Measurements from ENCODE around the gene SUPT7L. TPM values are rescaled to one million over a fixed set of nuclear protein-coding genes. Genes with fewer than 3 reads are reported as not detected.
"Not testable (repeated sequence)": the region's sequence is repeated elsewhere in the genome, so short reads cannot be mapped to it uniquely, and the experiment has no call there.

The SUPT7L gene
- total RNA-seq, 2 experiments from 2014 or later: 27.8 to 29.7 TPM

GRCh38 chr2:27682334-27682771, 18.9 kb upstream of the SUPT7L start:
- H3K4me3 Mint-ChIP-seq; H3K9me3 Mint-ChIP-seq; H3K27me3 Mint-ChIP-seq (ENCODE audit: low read depth): not testable (repeated sequence)
- Mint-ChIP-seq H3K27ac (peak overlapping the region; percentile 87), H3K4me1 (ENCODE audit: low read depth) (peaks cover 25% of the 10 kb centered on the region), H3K36me3 (ENCODE audit: low read depth) (peaks cover 19% of the 10 kb centered on the region)
- intact Hi-C loops (cut with micrococcal nuclease): loop anchor here (1.0 to 5.0 kb wide), 5 partner anchors 19 to 430 kb away; partner anchors contain the start of genes CCDC121, EIF2B4, GPN1 and SLC4A1AP
- peak; percentile 46 for DNase-seq
- CTCF ChIA-PET: interaction anchor here (0.5 to 4.7 kb wide), 31 partner anchors 9 to 834 kb away, joined by 3 to 30 read pairs (median 6); partner anchors contain the start of genes CCDC121, GPN1, NRBP1 and PPM1G

DNA sequence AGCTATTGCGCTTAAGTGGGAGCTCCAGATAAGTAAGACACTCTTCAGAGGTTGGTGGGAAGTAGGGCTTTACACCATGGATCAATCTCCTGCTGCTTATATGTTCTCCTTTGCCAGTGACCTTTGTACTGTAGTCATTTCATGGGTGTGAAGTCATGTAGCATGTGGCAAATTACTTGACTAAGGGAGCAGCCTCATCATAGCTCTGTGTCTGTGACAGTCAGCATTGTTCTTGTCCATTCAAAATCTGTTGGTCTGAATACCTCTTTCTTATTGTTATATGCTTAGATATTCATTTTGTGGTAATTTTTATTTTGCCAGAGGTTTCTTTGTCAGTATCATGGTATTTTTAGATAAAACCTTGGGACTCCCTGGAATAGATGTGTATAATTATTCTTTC, 18.4 kb upstream of the SUPT7L start:
- DNase-seq: no peak
- CTCF ChIA-PET: interaction anchor here (0.6 to 4.7 kb wide), 12 partner anchors 14 to 406 kb away, joined by 3 to 30 read pairs (median 11); partner anchors contain the start of genes CCDC121, GPN1, NRBP1 and SLC4A1AP
- Mint-ChIP-seq H3K9me3 (no peaks in the 10 kb centered on the region), H3K36me3 (ENCODE audit: low read depth) (peaks cover 19% of the 10 kb centered on the region), H3K27me3 (ENCODE audit: low read depth) (no peaks in the 10 kb centered on the region), H3K4me3 (no peak overlapping the region), H3K4me1 (ENCODE audit: low read depth) (peaks cover 25% of the 10 kb centered on the region), H3K27ac (peak overlapping the region; percentile 87)
- intact Hi-C loops (cut with micrococcal nuclease): loop anchor here (1.0 to 5.0 kb wide), 5 partner anchors 19 to 430 kb away; partner anchors contain the start of genes CCDC121, EIF2B4, GPN1 and SLC4A1AP

- no peak for DNase-seq
- Mint-ChIP-seq H3K36me3 (ENCODE audit: low read depth) (peaks cover 22% of the 10 kb centered on the region), H3K4me1 (ENCODE audit: low read depth) (peaks cover 25% of the 10 kb centered on the region), H3K27me3 (ENCODE audit: low read depth) (no peaks in the 10 kb centered on the region), H3K9me3 (no peaks in the 10 kb centered on the region), H3K4me3 (no peak overlapping the region), H3K27ac (no peak overlapping the region)
- intact Hi-C loops (cut with micrococcal nuclease): loop anchor here (5.0 kb wide), 3 partner anchors 98 to 428 kb away; partner anchors contain the start of genes EIF2B4, SNX17 and ZNF512
- CTCF ChIA-PET: interaction anchor here (0.6 to 4.7 kb wide), 3 partner anchors 24 to 401 kb away, joined by 4 to 30 read pairs (median 29); partner anchors contain the start of gene NRBP1
Observed at GRCh38 chr2:27680571-27680970, 17.2 kb upstream of the SUPT7L start.

- intact Hi-C loops (cut with micrococcal nuclease): no loop called here
- DNase-seq: no peak
- Mint-ChIP-seq H3K36me3 (ENCODE audit: low read depth) (peaks cover 27% of the 10 kb centered on the region), H3K9me3 (no peaks in the 10 kb centered on the region), H3K27me3 (ENCODE audit: low read depth) (no peaks in the 10 kb centered on the region), H3K27ac (no peak overlapping the region), H3K4me1 (ENCODE audit: low read depth) (peaks cover 8% of the 10 kb centered on the region), H3K4me3 (no peak overlapping the region)
- CTCF ChIA-PET: interaction anchor here (3.4 kb wide), 1 partner anchor 10 kb away, joined by 18 read pairs; no protein-coding TSS in a partner anchor
Observed at GRCh38 chr2:27672723-27673486, 9.5 kb upstream of the SUPT7L start.

DNA sequence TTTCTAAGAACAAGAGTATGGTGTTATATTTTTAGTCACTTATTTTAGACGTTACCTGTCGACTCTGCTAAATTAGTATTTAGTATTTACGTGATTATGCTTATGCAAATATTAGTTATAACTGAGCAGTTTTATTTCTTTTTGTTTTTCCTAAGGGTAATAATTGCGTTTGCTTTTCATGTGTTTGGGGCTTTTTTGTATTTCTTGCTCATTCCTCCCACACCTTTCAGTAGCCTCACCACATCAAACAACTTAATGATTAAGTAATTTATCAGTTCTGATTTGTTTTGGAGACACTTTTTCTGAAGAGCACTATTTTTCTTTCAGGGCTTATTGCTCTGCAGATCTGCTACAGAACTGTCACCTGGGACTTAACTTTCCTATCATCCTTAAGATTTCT, 7.8 kb upstream of the SUPT7L start:
- H3K9me3 Mint-ChIP-seq: no peaks in the 10 kb centered on the region
- intact Hi-C loops (cut with micrococcal nuclease): no loop called here
- H3K27me3 Mint-ChIP-seq (ENCODE audit: low read depth): no peaks in the 10 kb centered on the region
- no peak overlapping the region for H3K4me3 Mint-ChIP-seq
- no peak overlapping the region for H3K27ac Mint-ChIP-seq
- CTCF ChIA-PET: interaction anchor here (3.4 kb wide), 1 partner anchor 12 kb away, joined by 18 read pairs; no protein-coding TSS in a partner anchor
- peaks cover 27% of the 10 kb centered on the region for H3K36me3 Mint-ChIP-seq (ENCODE audit: low read depth)
- H3K4me1 Mint-ChIP-seq (ENCODE audit: low read depth): peaks cover 16% of the 10 kb centered on the region
- no peak for DNase-seq

DNA sequence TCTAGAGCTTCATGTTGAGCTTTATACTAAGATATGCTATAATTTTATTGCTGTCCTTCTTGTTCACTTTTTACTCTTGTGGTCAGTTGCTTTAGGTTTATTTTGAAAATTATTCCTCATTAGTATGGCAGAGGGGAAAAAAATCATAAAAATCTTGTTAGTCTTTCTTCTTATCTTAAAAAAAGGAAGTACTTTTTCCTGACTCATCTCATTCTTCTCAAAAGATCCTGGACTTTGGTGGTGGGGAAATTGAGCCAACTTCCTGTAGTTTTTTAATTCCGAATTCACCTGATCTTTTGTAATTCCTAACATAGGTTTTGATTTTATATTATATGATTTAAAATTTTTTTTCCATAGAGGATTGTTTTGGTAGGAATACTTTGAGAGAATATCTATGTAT, 4.0 kb upstream of the SUPT7L start:
- Mint-ChIP-seq H3K27me3 (ENCODE audit: low read depth) (no peaks in the 10 kb centered on the region), H3K9me3 (no peaks in the 10 kb centered on the region), H3K36me3 (ENCODE audit: low read depth) (peaks cover 18% of the 10 kb centered on the region), H3K4me3 (no peak overlapping the region), H3K27ac (no peak overlapping the region), H3K4me1 (ENCODE audit: low read depth) (peaks cover 37% of the 10 kb centered on the region)
- CTCF ChIA-PET: interaction anchor here (2.4 kb wide), 1 partner anchor 16 kb away, joined by 11 read pairs; no protein-coding TSS in a partner anchor
- no peak for DNase-seq
- intact Hi-C loops (cut with micrococcal nuclease): no loop called here

DNA sequence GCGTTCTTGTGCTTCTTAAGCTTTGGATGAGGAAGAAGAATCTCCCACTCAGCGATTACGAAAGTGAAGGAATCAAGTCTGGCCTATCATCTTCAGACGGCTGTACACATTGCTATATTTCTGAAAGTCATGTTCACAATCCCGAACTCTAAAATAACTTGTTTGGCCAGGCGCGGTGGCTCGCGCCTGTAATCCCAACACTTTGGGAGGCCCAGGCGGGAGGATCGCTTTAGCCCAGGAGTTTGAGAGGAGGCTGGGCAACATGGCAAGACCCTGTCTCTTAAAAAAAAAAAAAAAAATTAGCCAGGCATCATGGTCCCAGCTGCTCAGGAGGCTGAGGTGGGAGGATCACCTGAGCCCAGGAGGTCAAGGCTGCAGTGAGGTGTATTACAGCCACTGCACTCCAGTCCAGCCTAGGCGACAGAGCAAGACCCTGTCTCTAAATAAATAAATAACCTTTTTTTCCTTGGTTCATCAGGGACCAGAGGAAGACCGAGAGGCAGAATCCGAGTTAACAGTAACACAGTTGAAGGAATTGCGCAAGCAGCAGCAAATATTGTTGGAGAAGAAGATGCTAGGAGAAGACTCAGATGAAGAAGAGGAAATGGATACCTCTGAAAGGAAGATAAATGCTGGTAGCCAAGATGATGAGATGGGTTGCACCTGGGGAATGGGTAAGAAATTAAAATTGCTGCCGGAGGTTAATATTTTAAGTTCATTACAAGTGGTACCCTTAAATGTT, 1.4 kb upstream of the SUPT7L start:
- peak overlapping the region; percentile 98 for H3K4me3 Mint-ChIP-seq
- peaks cover 20% of the 10 kb centered on the region for H3K36me3 Mint-ChIP-seq (ENCODE audit: low read depth)
- H3K9me3 Mint-ChIP-seq: no peaks in the 10 kb centered on the region
- H3K4me1 Mint-ChIP-seq (ENCODE audit: low read depth): peaks cover 40% of the 10 kb centered on the region
- H3K27ac Mint-ChIP-seq: peak overlapping the region; percentile 52
- CTCF ChIA-PET: interaction anchor here (1.8 to 2.0 kb wide), 2 partner anchors 18 to 19 kb away, joined by 11 to 12 read pairs; no protein-coding TSS in a partner anchor
- no peaks in the 10 kb centered on the region for H3K27me3 Mint-ChIP-seq (ENCODE audit: low read depth)
- intact Hi-C loops (cut with micrococcal nuclease): no loop called here
- DNase-seq: no peak

DNA sequence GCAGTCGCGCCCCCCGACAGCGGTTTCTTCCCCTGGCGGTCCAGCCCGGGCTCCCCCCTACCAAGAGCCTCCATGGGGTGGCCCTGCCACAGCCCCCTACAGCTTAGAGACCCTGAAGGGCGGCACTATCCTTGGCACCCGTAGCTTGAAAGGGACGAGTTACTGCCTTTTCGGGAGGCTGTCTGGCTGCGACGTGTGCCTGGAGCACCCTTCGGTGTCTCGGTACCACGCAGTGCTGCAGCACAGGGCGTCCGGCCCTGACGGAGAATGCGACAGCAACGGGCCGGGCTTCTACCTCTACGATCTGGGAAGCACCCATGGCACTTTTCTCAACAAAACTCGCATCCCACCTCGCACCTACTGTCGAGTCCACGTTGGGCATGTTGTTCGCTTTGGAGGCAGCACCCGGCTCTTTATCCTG, 750 bp upstream of the SUPT7L start:
- peaks cover 23% of the 10 kb centered on the region for H3K36me3 Mint-ChIP-seq (ENCODE audit: low read depth)

GRCh38 chr2:27661371-27661770, 2.0 kb downstream of the SUPT7L start:
- intact Hi-C loops (cut with micrococcal nuclease): no loop called here
- peaks cover 15% of the 10 kb centered on the region for H3K36me3 Mint-ChIP-seq (ENCODE audit: low read depth)

More for the DNA sequence above, 750 bp upstream of the SUPT7L start:
- Mint-ChIP-seq H3K4me1 (ENCODE audit: low read depth) (peaks cover 46% of the 10 kb centered on the region), H3K9me3 (no peaks in the 10 kb centered on the region), H3K4me3 (peak overlapping the region; percentile 98), H3K27ac (peak overlapping the region; percentile 99), H3K27me3 (ENCODE audit: low read depth) (no peaks in the 10 kb centered on the region)
- CTCF ChIA-PET: interaction anchor here (0.8 to 2.0 kb wide), 3 partner anchors 19 to 385 kb away, joined by 3 to 12 read pairs (median 7); partner anchors contain the start of genes CCDC121 and GPN1
- intact Hi-C loops (cut with micrococcal nuclease): no loop called here
- DNase-seq: no peak

DNA sequence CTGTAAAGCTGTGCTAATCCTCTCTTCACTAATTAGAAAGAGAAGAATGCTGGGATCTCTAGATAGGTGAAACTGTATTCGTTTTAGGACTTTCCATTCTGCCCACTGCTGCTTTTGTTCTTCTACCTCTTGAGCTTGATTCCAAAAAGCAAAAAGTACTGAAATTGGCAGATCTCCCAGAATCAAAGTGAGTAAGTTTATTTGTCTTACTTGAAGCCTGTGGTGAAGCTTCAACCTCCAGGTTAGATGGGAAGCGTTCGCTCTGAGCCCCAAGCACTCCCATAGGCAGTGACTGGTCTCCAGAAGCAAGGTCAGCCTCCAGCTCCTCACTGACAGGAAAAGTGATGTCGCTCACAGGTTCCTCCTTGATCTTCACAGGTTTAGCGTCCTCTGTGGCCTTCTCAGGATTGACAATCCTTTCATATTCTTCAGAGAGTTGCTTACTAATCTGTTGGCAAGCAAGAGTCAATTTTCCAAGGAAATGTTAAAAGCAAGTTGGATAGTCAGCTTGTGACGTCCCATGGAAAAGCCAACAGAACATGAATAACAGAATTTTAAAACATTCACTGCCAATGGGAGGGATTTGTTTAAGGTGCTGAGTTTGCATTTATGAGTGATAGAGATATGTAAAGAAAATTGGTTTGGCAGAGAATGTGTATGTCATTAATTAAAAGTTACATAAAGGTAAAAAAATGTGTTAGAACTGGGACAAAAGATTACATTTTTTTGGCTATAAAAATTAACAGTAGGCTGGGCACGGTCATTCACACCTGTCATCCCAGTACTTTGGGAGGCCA, 8.1 kb downstream of the SUPT7L start:
- Mint-ChIP-seq H3K27me3 (ENCODE audit: low read depth) (no peaks in the 10 kb centered on the region), H3K9me3 (no peaks in the 10 kb centered on the region), H3K27ac (peak overlapping the region; percentile 39), H3K4me3 (no peak overlapping the region), H3K4me1 (ENCODE audit: low read depth) (peaks cover 34% of the 10 kb centered on the region), H3K36me3 (ENCODE audit: low read depth) (peaks cover 28% of the 10 kb centered on the region)
- intact Hi-C loops (cut with micrococcal nuclease): no loop called here
- CTCF ChIA-PET: interaction anchor here (0.8 kb wide), 2 partner anchors 48 to 225 kb away, joined by 3 to 4 read pairs; no protein-coding TSS in a partner anchor
- DNase-seq: no peak

More at GRCh38 chr2:27661371-27661770, 2.0 kb downstream of the SUPT7L start:
- Mint-ChIP-seq H3K4me1 (ENCODE audit: low read depth) (peaks cover 41% of the 10 kb centered on the region), H3K9me3 (no peaks in the 10 kb centered on the region), H3K4me3 (no peak overlapping the region), H3K27ac (no peak overlapping the region), H3K27me3 (ENCODE audit: low read depth) (no peaks in the 10 kb centered on the region)
- no peak for DNase-seq
- CTCF ChIA-PET: interaction anchor here (0.9 kb wide), 1 partner anchor 22 kb away, joined by 5 read pairs; no protein-coding TSS in a partner anchor

GRCh38 chr2:27653397-27653796, 10.0 kb downstream of the SUPT7L start:
- no peaks in the 10 kb centered on the region for H3K27me3 Mint-ChIP-seq (ENCODE audit: low read depth)
- peaks cover 27% of the 10 kb centered on the region for H3K36me3 Mint-ChIP-seq (ENCODE audit: low read depth)
- peaks cover 24% of the 10 kb centered on the region for H3K4me1 Mint-ChIP-seq (ENCODE audit: low read depth)
- peak overlapping the region; percentile 83 for H3K27ac Mint-ChIP-seq
- no peaks in the 10 kb centered on the region for H3K9me3 Mint-ChIP-seq
- DNase-seq: no peak
- intact Hi-C loops (cut with micrococcal nuclease): no loop called here
- no peak overlapping the region for H3K4me3 Mint-ChIP-seq
- CTCF ChIA-PET: interaction anchor here (0.8 kb wide), 1 partner anchor 63 kb away, joined by 3 read pairs; no protein-coding TSS in a partner anchor
